Fibroblast of mammary gland (primary cell): ENCODE data around the gene POGZ.

Source experiments
- DNase-seq: peaks from one replicate; pipeline ENCODE4 v3.0.0-alpha.2; 2010; ENCODE audit warnings: low read depth
- H3K4me3 ChIP-seq: 2 replicates; pipeline ENCODE4 v1.5.1; 2011; ENCODE audit warnings: low read depth, mild to moderate bottlenecking, low read length, moderate library complexity; ENCODE audit not compliant: control insufficient read depth
- CTCF ChIP-seq: conservative IDR thresholded peaks from 2 replicates; pipeline ENCODE4 v1.5.1; 2011; ENCODE audit warnings: low read depth, low read length, inconsistent platforms; ENCODE audit not compliant: control insufficient read depth, insufficient read depth

Gene POGZ

GRCh38 chr1:151406176-151406575 lies 53.1 kb downstream of the POGZ start:
- H3K4me3 ChIP-seq: no peak overlapping the region
- no peak for DNase-seq
- TF ChIP-seq CTCF: no peak

- TF ChIP-seq CTCF: no peak
- DNase-seq: no peak
- no peak overlapping the region for H3K4me3 ChIP-seq
Measured at GRCh38 chr1:151405187-151405951, 53.9 kb downstream of the POGZ start.

GRCh38 chr1:151403612-151404011 lies 55.7 kb downstream of the POGZ start:
- TF ChIP-seq CTCF: no peak
- DNase-seq: no peak
- no peak overlapping the region for H3K4me3 ChIP-seq

GRCh38 chr1:151402764-151403163 lies 56.5 kb downstream of the POGZ start:
- DNase-seq: no peak
- no peak overlapping the region for H3K4me3 ChIP-seq
- TF ChIP-seq CTCF: no peak

GRCh38 chr1:151401860-151402259 lies 57.4 kb downstream of the POGZ start:
- no peak for DNase-seq
- TF ChIP-seq CTCF: no peak
- no peak overlapping the region for H3K4me3 ChIP-seq

GRCh38 chr1:151401125-151401788 lies 58.0 kb downstream of the POGZ start:
- DNase-seq: peak; percentile 10
- no peak for TF ChIP-seq CTCF
- no peak overlapping the region for H3K4me3 ChIP-seq
